HEK293 (cell line): Measurements from ENCODE around the gene CNTNAP5.

Experiments used
- CTCF ChIA-PET: fragments of 350-600 bp; formaldehyde crosslinking; extraction: SDS; loops from one replicate; lab custom pipeline; 2021; ENCODE audit warnings: antibody characterized with exemption; lab: Yijun Ruan, JAX
- POLR2A ChIA-PET: fragments of 300-600 bp; formaldehyde crosslinking; extraction: SDS; loops from one replicate; lab custom pipeline; 2020; ENCODE audit warnings: antibody characterized with exemption, inconsistent platforms; lab: Yijun Ruan, JAX
- H3K27ac ChIP-seq: fragments of 200-500 bp; sonication (Bioruptor generic); 2 replicates; pipeline ENCODE4 v1.5.1; 2014; ENCODE audit warnings: low read depth, low read length, control low read depth, inconsistent platforms; ENCODE audit errors: extremely low read depth
- H3K36me3 ChIP-seq, 2 experiments: fragments of 200-500 bp in 1 of 2; sonication (Bioruptor generic) in 1 of 2; 1 replicate in 1 of 2; 2 replicates in 1 of 2; pipeline ENCODE4 v1.5.1; 2014 to 2017; ENCODE audit warnings: inconsistent platforms in 2 of 2, low read length in 2 of 2; ENCODE audit not compliant: control insufficient read depth in 2 of 2, insufficient read depth in 1 of 2
- H3K4me1 ChIP-seq: fragments of 200-500 bp; sonication (Bioruptor generic); 2 replicates; pipeline ENCODE4 v1.5.1; 2014; ENCODE audit warnings: mild to moderate bottlenecking, low read length, inconsistent platforms; ENCODE audit not compliant: control insufficient read depth, insufficient read depth
- H3K4me3 ChIP-seq: 2 replicates; pipeline ENCODE4 v1.5.1; 2011; ENCODE audit warnings: low read depth, mild to moderate bottlenecking, control low read depth, low read length, moderate library complexity
- H3K9me3 ChIP-seq: fragments of 200-500 bp; sonication (Bioruptor generic); 2 replicates; pipeline ENCODE4 v1.5.1; 2014; ENCODE audit warnings: low read depth, low read length, inconsistent platforms; ENCODE audit not compliant: control insufficient read depth, insufficient read depth
- GFI1B ChIP-seq: fragments of 450-650 bp; formaldehyde crosslinking; IDR thresholded peaks from 2 replicates; pipeline ENCODE4 v1.5.1; 2016; ENCODE audit warnings: missing biosample characterization, missing genetic modification characterization
- KLF9 ChIP-seq: fragments of 450-650 bp; formaldehyde crosslinking; IDR thresholded peaks from 2 replicates; pipeline ENCODE4 v1.5.1; 2016; ENCODE audit warnings: missing biosample characterization, missing genetic modification characterization, low read depth
- OSR2 ChIP-seq: fragments of 450-650 bp; formaldehyde crosslinking; IDR thresholded peaks from 2 replicates; pipeline ENCODE4 v1.5.1; 2016; ENCODE audit warnings: missing biosample characterization, missing genetic modification characterization
- PBX3 ChIP-seq: sonication (generic); formaldehyde crosslinking; IDR thresholded peaks from 2 replicates; pipeline ENCODE4 v1.8.1; 2022; ENCODE audit warnings: mild to moderate bottlenecking, moderate library complexity, missing genetic modification reagents
- PRDM4 ChIP-seq: fragments of 450-650 bp; formaldehyde crosslinking; IDR thresholded peaks from 2 replicates; pipeline ENCODE4 v1.5.1; 2017; ENCODE audit warnings: missing biosample characterization, missing genetic modification characterization
- REST ChIP-seq: fragments of 450-650 bp; formaldehyde crosslinking; IDR thresholded peaks from 2 replicates; pipeline ENCODE4 v1.5.1; 2016; ENCODE audit warnings: missing biosample characterization, missing genetic modification characterization
- SP2 ChIP-seq: fragments of 450-650 bp; formaldehyde crosslinking; IDR thresholded peaks from 2 replicates; pipeline ENCODE4 v1.5.1; 2016; ENCODE audit warnings: missing biosample characterization, missing genetic modification characterization
- TCF7L2 ChIP-seq: IDR thresholded peaks from 2 replicates; pipeline ENCODE4 v1.6.1; 2011; ENCODE audit warnings: low read depth, mild to moderate bottlenecking, inconsistent platforms, low read length, moderate library complexity, borderline replicate concordance
- ZFP3 ChIP-seq: fragments of 450-650 bp; formaldehyde crosslinking; IDR thresholded peaks from 2 replicates; pipeline ENCODE4 v1.5.1; 2016; ENCODE audit warnings: low read depth, missing biosample characterization, missing genetic modification characterization
- ZIC2 ChIP-seq: fragments of 450-650 bp; formaldehyde crosslinking; IDR thresholded peaks from 2 replicates; pipeline ENCODE4 v1.5.1; 2016; ENCODE audit warnings: missing biosample characterization, missing genetic modification characterization
- ZNF2 ChIP-seq: fragments of 450-650 bp; formaldehyde crosslinking; IDR thresholded peaks from 2 replicates; pipeline ENCODE4 v1.5.1; 2016; ENCODE audit warnings: missing biosample characterization, missing genetic modification characterization
- ZNF211 ChIP-seq: fragments of 450-650 bp; formaldehyde crosslinking; IDR thresholded peaks from 2 replicates; pipeline ENCODE4 v1.5.1; 2016; ENCODE audit warnings: low read depth, missing biosample characterization, missing genetic modification characterization
- ZNF24 ChIP-seq: fragments of 450-650 bp; formaldehyde crosslinking; IDR thresholded peaks from 2 replicates; pipeline ENCODE4 v1.5.1; 2016; ENCODE audit warnings: missing biosample characterization, missing genetic modification characterization
- ZNF274 ChIP-seq, 2 experiments: fragments of 200-500 bp in 1 of 2; fragments of 450-650 bp in 1 of 2; sonication (Bioruptor generic) in 1 of 2; formaldehyde crosslinking in 1 of 2; IDR thresholded peaks; 2 replicates each; pipeline versions ENCODE4 v1.5.1 to v1.6.1; 2014 to 2016; ENCODE audit warnings: borderline replicate concordance in 1 of 2, inconsistent platforms in 1 of 2, low read length in 1 of 2, missing biosample characterization in 1 of 2, missing genetic modification characterization in 1 of 2
- ZNF350 ChIP-seq: fragments of 450-650 bp; formaldehyde crosslinking; IDR thresholded peaks from 2 replicates; pipeline ENCODE4 v1.5.0; 2017; ENCODE audit warnings: missing biosample characterization, mild to moderate bottlenecking, missing genetic modification characterization
- ZNF423 ChIP-seq: fragments of 450-650 bp; formaldehyde crosslinking; IDR thresholded peaks from 2 replicates; pipeline ENCODE4 v1.5.1; 2016; ENCODE audit warnings: missing biosample characterization, missing genetic modification characterization
- ZNF548 ChIP-seq: fragments of 450-650 bp; formaldehyde crosslinking; IDR thresholded peaks from 2 replicates; pipeline ENCODE4 v1.5.1; 2016; ENCODE audit warnings: missing biosample characterization, missing genetic modification characterization
- ZNF560 ChIP-seq: fragments of 450-650 bp; formaldehyde crosslinking; IDR thresholded peaks from 2 replicates; pipeline ENCODE4 v1.5.1; 2017; ENCODE audit warnings: missing biosample characterization, missing genetic modification characterization, borderline replicate concordance
- ZNF658 ChIP-seq: fragments of 450-650 bp; formaldehyde crosslinking; IDR thresholded peaks from 2 replicates; pipeline ENCODE4; 2016; ENCODE audit warnings: missing biosample characterization, missing genetic modification characterization
- ZNF692 ChIP-seq: fragments of 450-650 bp; formaldehyde crosslinking; IDR thresholded peaks from 2 replicates; pipeline ENCODE4 v1.5.1; 2016; ENCODE audit warnings: missing biosample characterization, missing genetic modification characterization
- ZNF707 ChIP-seq: fragments of 450-650 bp; formaldehyde crosslinking; IDR thresholded peaks from 2 replicates; pipeline ENCODE4 v1.5.1; 2016; ENCODE audit warnings: missing biosample characterization, missing genetic modification characterization
- ZNF830 ChIP-seq: fragments of 450-650 bp; IDR thresholded peaks from 2 replicates; pipeline ENCODE4 v1.5.0; 2018; ENCODE audit warnings: missing biosample characterization, missing genetic modification characterization, low read depth, mild to moderate bottlenecking, moderate library complexity
- ZSCAN4 ChIP-seq: fragments of 450-650 bp; formaldehyde crosslinking; IDR thresholded peaks from 2 replicates; pipeline ENCODE4 v1.5.1; 2017; ENCODE audit warnings: missing biosample characterization, missing genetic modification characterization

The CNTNAP5 gene

GRCh38 chr2:124131276-124131675 is 106.2 kb downstream of the CNTNAP5 start:
- ChIA-PET POLR2A (no interaction called here), CTCF (no interaction called here)
- H3K36me3 ChIP-seq = no peaks in the 10 kb centered on the region
- H3K9me3 ChIP-seq = no peaks in the 10 kb centered on the region
- H3K4me1 ChIP-seq = no peaks in the 10 kb centered on the region
- no peak overlapping the region for H3K27ac ChIP-seq
- no peak overlapping the region for H3K4me3 ChIP-seq
- TF ChIP-seq ZNF274 (IDR thresholded peaks at IDR 0.05; ENCODE audit: low read length) (no peak), ZNF274 (tag by site-specific recombination; IDR thresholded peaks at IDR 0.05; ENCODE audit: borderline replicate concordance) (no peak), ZNF548 (tag by site-specific recombination) (no peak), ZSCAN4 (tag by site-specific recombination) (no peak), ZNF350 (no peak), ZNF211 (tag by site-specific recombination) (no peak), ZNF658 (tag by site-specific recombination) (no peak), PRDM4 (tag by site-specific recombination) (no peak), ZNF692 (no peak), ZNF2 (tag by site-specific recombination) (no peak), PBX3 (CRISPR knock-in tag) (no peak), SP2 (tag by site-specific recombination) (no peak), ZNF560 (no peak), ZNF24 (no peak), ZIC2 (tag by site-specific recombination) (no peak), ZFP3 (tag by site-specific recombination) (no peak), ZNF830 (tag by site-specific recombination) (no peak), TCF7L2 (no peak)

- ChIA-PET POLR2A (no interaction called here), CTCF (no interaction called here)
- Histone ChIP-seq H3K9me3 (no peaks in the 10 kb centered on the region), H3K27ac (no peak overlapping the region), H3K36me3 (no peaks in the 10 kb centered on the region), H3K4me1 (no peaks in the 10 kb centered on the region), H3K4me3 (no peak overlapping the region)
- TF ChIP-seq KLF9 (tag by site-specific recombination) (no peak), OSR2 (tag by site-specific recombination) (no peak), ZNF707 (tag by site-specific recombination) (no peak), ZNF658 (tag by site-specific recombination) (no peak), ZNF423 (no peak), REST (no peak), GFI1B (tag by site-specific recombination) (no peak)
These were observed 111.0 kb downstream of the CNTNAP5 start for GRCh38 chr2:124136110-124136509.
